ENCODE measurements around the gene MAD1L1. TPM values are rescaled to one million over a fixed set of nuclear protein-coding genes. Genes with fewer than 3 reads are reported as not detected.

The MAD1L1 gene
- total RNA-seq, 4 donors from 2014 or later: 8.0 to 52.7 (median 26.7) TPM

- Histone ChIP-seq H3K4me1 (peaks cover 0 to 2% (median 0%) of the 10 kb centered on the region in 4 donors), H3K9me3 (peaks cover 5 to 12% of the 10 kb centered on the region in 2 donors), H3K27ac (no peak overlapping the region), H3K27me3 (no peaks in the 10 kb centered on the region), H3K4me3 (no peak overlapping the region), H3K36me3 (no peaks in the 10 kb centered on the region)
- 87 to 96% methylated on average over 5 to 13 of the region's 13 CpGs for WGBS, 2 donors (ENCODE audit: low coverage in 1 of 2)
- TF ChIP-seq EP300 (IDR thresholded peaks at IDR 0.05; ENCODE audit: low read depth) (no peak), POLR2AphosphoS5 (IDR thresholded peaks at IDR 0.05) (no peak), CTCF (IDR thresholded peaks at IDR 0.05) (no peak), POLR2A (IDR thresholded peaks at IDR 0.05) (no peak)
- in situ Hi-C loops (cut with MboI; ENCODE audit: low pct_ligation_motif_present in 1 of 4, low pct_unique_long_range_greater_than_20kb in 1 of 4, low sequenced_read_pairs in 3 of 4): no loop called here
- DNase-seq: no peak
- intact Hi-C loops (cut with DNase I; ENCODE audit: low total_unique reads): no loop called here
Observed at GRCh38 chr7:2031451-2031845, 201.3 kb downstream of the MAD1L1 start.

GRCh38 chr7:2030475-2031450 is 202.0 kb downstream of the MAD1L1 start:
- in situ Hi-C loops (cut with MboI; ENCODE audit: low pct_ligation_motif_present in 1 of 4, low pct_unique_long_range_greater_than_20kb in 1 of 4, low sequenced_read_pairs in 3 of 4) (no loop called here), intact Hi-C loops (cut with DNase I; ENCODE audit: low total_unique reads) (no loop called here)
- Histone ChIP-seq H3K27ac (no peak overlapping the region), H3K27me3 (no peaks in the 10 kb centered on the region), H3K4me3 (no peak overlapping the region), H3K9me3 (peaks cover 12% of the 10 kb centered on the region in 2 donors), H3K4me1 (peaks cover 0 to 2% (median 0%) of the 10 kb centered on the region in 4 donors), H3K36me3 (no peaks in the 10 kb centered on the region)
- no peak for TF ChIP-seq EP300 (IDR thresholded peaks at IDR 0.05; ENCODE audit: low read depth)
- TF ChIP-seq POLR2AphosphoS5 (IDR thresholded peaks at IDR 0.05): no peak
- TF ChIP-seq CTCF (IDR thresholded peaks at IDR 0.05): no peak
- TF ChIP-seq POLR2A (IDR thresholded peaks at IDR 0.05): no peak
- no peak for DNase-seq
- WGBS, 2 donors (ENCODE audit: low coverage in 1 of 2): 83 to 87% methylated on average over 14 to 32 of the region's 32 CpGs

GRCh38 chr7:2029936-2030335 is 202.8 kb downstream of the MAD1L1 start:
- DNase-seq: no peak
- TF ChIP-seq POLR2A (IDR thresholded peaks at IDR 0.05) (no peak), POLR2AphosphoS5 (IDR thresholded peaks at IDR 0.05) (no peak), CTCF (IDR thresholded peaks at IDR 0.05) (no peak), EP300 (IDR thresholded peaks at IDR 0.05; ENCODE audit: low read depth) (no peak)
- no peak overlapping the region for H3K4me3 ChIP-seq
- no peaks in the 10 kb centered on the region for H3K27me3 ChIP-seq
- 97% methylated on average over 15 of the region's 15 CpGs; no CpG with 5 or more reads in 1 of the 2 donors for WGBS, 2 donors (ENCODE audit: low coverage in 1 of 2)
- in situ Hi-C loops (cut with MboI; ENCODE audit: low pct_ligation_motif_present in 1 of 4, low pct_unique_long_range_greater_than_20kb in 1 of 4, low sequenced_read_pairs in 3 of 4): no loop called here
- peaks cover 19 to 20% of the 10 kb centered on the region in 2 donors for H3K9me3 ChIP-seq
- no peak overlapping the region for H3K27ac ChIP-seq
- no peaks in the 10 kb centered on the region for H3K36me3 ChIP-seq
- H3K4me1 ChIP-seq: peaks cover 0 to 2% (median 0%) of the 10 kb centered on the region in 4 donors
- intact Hi-C loops (cut with DNase I; ENCODE audit: low total_unique reads): no loop called here

- TF ChIP-seq CTCF (IDR thresholded peaks at IDR 0.05): no peak
- no peak for TF ChIP-seq EP300 (IDR thresholded peaks at IDR 0.05; ENCODE audit: low read depth)
- no peak for TF ChIP-seq POLR2A (IDR thresholded peaks at IDR 0.05)
- TF ChIP-seq POLR2AphosphoS5 (IDR thresholded peaks at IDR 0.05): no peak
- WGBS, 2 donors (ENCODE audit: low coverage in 1 of 2): 93 to 95% methylated on average over 12 to 16 of the region's 16 CpGs
- in situ Hi-C loops (cut with MboI; ENCODE audit: low pct_ligation_motif_present in 1 of 4, low pct_unique_long_range_greater_than_20kb in 1 of 4, low sequenced_read_pairs in 3 of 4): no loop called here
- Histone ChIP-seq H3K4me3 (no peak overlapping the region), H3K9me3 (peaks cover 20 to 22% of the 10 kb centered on the region in 2 donors), H3K27ac (no peak overlapping the region), H3K27me3 (no peaks in the 10 kb centered on the region), H3K4me1 (peaks cover 0 to 2% (median 0%) of the 10 kb centered on the region in 4 donors), H3K36me3 (no peaks in the 10 kb centered on the region)
- intact Hi-C loops (cut with DNase I; ENCODE audit: low total_unique reads): no loop called here
- DNase-seq: no peak
Observed at GRCh38 chr7:2029211-2029905, 203.4 kb downstream of the MAD1L1 start.
